PC-3 (cell line): ENCODE results near the gene KCNH1. TPM values are rescaled to one million over a fixed set of nuclear protein-coding genes. Genes with fewer than 3 reads are reported as not detected.

ENCODE experiments used
- ATAC-seq: fragments of 200-7000 bp; cut with Tn5 transposase; 2 replicates; pipeline ENCODE4 v1.9.1; 2020; ENCODE audit warnings: mild to moderate bottlenecking, moderate library complexity
- BruUV-seq: library from RNA; stranded (reverse); fragments of 400-500 nt; replicated peaks from 2 replicates; lab custom pipeline; 2021; lab: Mats Ljungman, UMichigan
- CTCF ChIA-PET: fragments of 300-600 bp; sonication (Branson Sonifier 250); formaldehyde crosslinking; loops from one replicate; lab custom pipeline; 2022; ENCODE audit warnings: antibody characterized with exemption; lab: Charles Lee
- POLR2A ChIA-PET: fragments of 300-600 bp; sonication (Branson Sonifier 250); formaldehyde crosslinking; loops from one replicate; lab custom pipeline; 2022; ENCODE audit warnings: antibody characterized with exemption; ENCODE audit not compliant: unreplicated experiment; lab: Charles Lee
- DNase-seq: peaks from one replicate; pipeline ENCODE4 v3.0.0-alpha.2; 2015
- H2AFZ ChIP-seq: fragments of 300-600 bp; sonication (generic); 2 replicates; pipeline ENCODE4 v1.6.0; 2016; ENCODE audit warnings: antibody characterized with exemption, low read length
- H3F3A ChIP-seq: fragments of 300-600 bp; sonication (generic); one replicate; pipeline ENCODE4 v1.6.0; 2017; ENCODE audit warnings: antibody characterized with exemption, low read length, control low read depth, mild to moderate bottlenecking; ENCODE audit not compliant: unreplicated experiment
- H3K27ac ChIP-seq: fragments of 300-600 bp; sonication (generic); 2 replicates; pipeline ENCODE4 v1.5.1; 2016; ENCODE audit warnings: mild to moderate bottlenecking, low read length
- H3K27me3 ChIP-seq: fragments of 300-600 bp; sonication (generic); 2 replicates; pipeline ENCODE4 v1.6.1; 2016; ENCODE audit warnings: low read length, mixed read lengths
- H3K36me3 ChIP-seq: fragments of 300-600 bp; sonication (generic); 2 replicates; pipeline ENCODE4 v1.6.1; 2016; ENCODE audit warnings: low read depth, mixed run types, low read length, mixed read lengths
- H3K4me1 ChIP-seq: fragments of 300-600 bp; sonication (generic); 2 replicates; pipeline ENCODE4 v1.5.1; 2016; ENCODE audit warnings: low read length; ENCODE audit not compliant: insufficient read depth
- H3K4me2 ChIP-seq: fragments of 300-600 bp; sonication (generic); 2 replicates; pipeline ENCODE4 v1.6.0; 2016; ENCODE audit warnings: low read length
- H3K4me3 ChIP-seq: fragments of 300-600 bp; sonication (generic); 2 replicates; pipeline ENCODE4 v1.5.1; 2016; ENCODE audit warnings: mild to moderate bottlenecking, low read length, mixed read lengths
- H3K79me2 ChIP-seq: fragments of 300-600 bp; sonication (generic); 2 replicates; pipeline ENCODE4 v1.6.1; 2017; ENCODE audit warnings: low read length, mixed read lengths
- H3K9ac ChIP-seq: fragments of 300-600 bp; sonication (generic); 2 replicates; pipeline ENCODE4 v1.6.0; 2016; ENCODE audit warnings: mild to moderate bottlenecking, low read length
- H3K9me2 ChIP-seq: fragments of 300-600 bp; sonication (generic); replicated peaks from 2 replicates; pipeline ENCODE4 v1.6.1; 2016; ENCODE audit warnings: mixed run types, low read length, mixed read lengths
- H3K9me3 ChIP-seq: fragments of 300-600 bp; sonication (generic); 2 replicates; pipeline ENCODE4 v1.6.1; 2016; ENCODE audit warnings: low read length, mixed read lengths
- H4K20me1 ChIP-seq: fragments of 300-600 bp; sonication (generic); 2 replicates; pipeline ENCODE4 v1.6.1; 2016; ENCODE audit warnings: low read length, mixed read lengths
- CTCF ChIP-seq: fragments of 300-600 bp; sonication (generic); conservative IDR thresholded peaks from 2 replicates; pipeline ENCODE4 v1.5.1; 2017; ENCODE audit warnings: antibody characterized with exemption, low read depth, mild to moderate bottlenecking, low read length
- EZH2 ChIP-seq: fragments of 300-600 bp; sonication (generic); IDR thresholded peaks from one replicate; pipeline ENCODE4 v1.6.1; 2017; ENCODE audit warnings: antibody characterized with exemption, mild to moderate bottlenecking, low read length; ENCODE audit not compliant: unreplicated experiment
- EZH2phosphoT487 ChIP-seq: fragments of 300-600 bp; sonication (generic); IDR thresholded peaks from 2 replicates; pipeline ENCODE4 v1.6.1; 2018; ENCODE audit warnings: mild to moderate bottlenecking, antibody characterized with exemption, low read length, borderline replicate concordance
- intact Hi-C: fragments of 100-400 bp; cut with micrococcal nuclease; formaldehyde crosslinking; loops from 2 replicates; pipeline ENCODE4 v1.9.0; 2023
- total RNA-seq: library from RNA; depleted of rRNA; stranded (reverse); fragments of >200 nt; gene quantifications from 2 replicates; pipeline ENCODE4 v1.2.3, GENCODE V29; 2014

The KCNH1 gene
- total RNA-seq, 1 experiment from 2014 or later: not detected

DNA sequence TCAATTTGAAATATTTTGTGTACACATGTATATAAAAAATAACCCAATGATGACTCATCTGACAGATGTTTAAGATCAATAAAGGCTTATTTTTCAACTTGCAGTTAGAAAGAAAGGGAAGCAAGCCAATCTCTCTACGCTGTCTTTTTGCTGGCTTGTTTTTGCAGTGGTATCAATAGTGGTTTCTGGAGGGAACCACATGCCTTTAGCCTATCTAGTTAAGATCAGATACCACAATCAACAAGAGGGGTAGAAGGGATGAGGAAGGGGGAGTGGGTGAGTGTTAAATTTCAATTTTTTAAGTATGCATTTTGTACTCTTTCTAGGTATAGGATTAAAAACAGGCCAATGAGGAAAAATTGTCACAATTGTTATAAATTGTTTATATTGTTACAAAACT lies 276.2 kb downstream of the KCNH1 start:
- no peak for TF ChIP-seq CTCF
- TF ChIP-seq EZH2: no peak
- no peak for TF ChIP-seq EZH2phosphoT487
- Histone ChIP-seq H3K79me2 (no peaks in the 10 kb centered on the region), H4K20me1 (no peaks in the 10 kb centered on the region), H3F3A (no peaks in the 10 kb centered on the region), H3K9me2 (no peaks in the 10 kb centered on the region), H2AFZ (no peak overlapping the region), H3K4me3 (no peak overlapping the region), H3K4me2 (no peak overlapping the region), H3K9ac (no peak overlapping the region), H3K27ac (no peak overlapping the region), H3K9me3 (no peaks in the 10 kb centered on the region), H3K27me3 (no peaks in the 10 kb centered on the region), H3K4me1 (no peaks in the 10 kb centered on the region), H3K36me3 (no peaks in the 10 kb centered on the region)
- ChIA-PET CTCF (no interaction called here), POLR2A (no interaction called here)
- intact Hi-C loops: no loop called here
- ATAC-seq (no peak), DNase-seq (no peak)
- BruUV-seq: no TSS peak

GRCh38 chr1:210857146-210857663 lies 276.7 kb downstream of the KCNH1 start:
- H3K79me2 ChIP-seq: no peaks in the 10 kb centered on the region
- H3K36me3 ChIP-seq: no peaks in the 10 kb centered on the region
- BruUV-seq: no TSS peak
- H4K20me1 ChIP-seq: no peaks in the 10 kb centered on the region
- intact Hi-C loops: no loop called here
- TF ChIP-seq CTCF (no peak), EZH2phosphoT487 (no peak), EZH2 (no peak)
- CTCF ChIA-PET: no interaction called here
- no peak overlapping the region for H3K4me2 ChIP-seq
- no peaks in the 10 kb centered on the region for H3K4me1 ChIP-seq
- ATAC-seq: no peak
- no peak for DNase-seq
- no peak overlapping the region for H3K9ac ChIP-seq
- no peaks in the 10 kb centered on the region for H3F3A ChIP-seq
- POLR2A ChIA-PET: no interaction called here
- no peaks in the 10 kb centered on the region for H3K27me3 ChIP-seq
- no peak overlapping the region for H3K4me3 ChIP-seq
- H2AFZ ChIP-seq: no peak overlapping the region
- H3K9me3 ChIP-seq: no peaks in the 10 kb centered on the region
- no peak overlapping the region for H3K27ac ChIP-seq
- H3K9me2 ChIP-seq: no peaks in the 10 kb centered on the region

- Histone ChIP-seq H2AFZ (no peak overlapping the region), H3K4me1 (no peaks in the 10 kb centered on the region), H3K79me2 (no peaks in the 10 kb centered on the region), H3K9me3 (no peaks in the 10 kb centered on the region), H3K9me2 (no peaks in the 10 kb centered on the region), H3K36me3 (no peaks in the 10 kb centered on the region), H4K20me1 (no peaks in the 10 kb centered on the region), H3K9ac (no peak overlapping the region), H3K27ac (no peak overlapping the region), H3F3A (no peaks in the 10 kb centered on the region), H3K4me3 (no peak overlapping the region), H3K4me2 (no peak overlapping the region), H3K27me3 (no peaks in the 10 kb centered on the region)
- ChIA-PET POLR2A (no interaction called here), CTCF (no interaction called here)
- intact Hi-C loops: no loop called here
- ATAC-seq (no peak), DNase-seq (no peak)
- TF ChIP-seq EZH2: no peak
- no peak for TF ChIP-seq CTCF
- no peak for TF ChIP-seq EZH2phosphoT487
- BruUV-seq: no TSS peak
Observed at GRCh38 chr1:210855440-210855839, 278.5 kb downstream of the KCNH1 start.
